CD4-positive, alpha-beta T cell treated with Interferon alpha-2 for 1 hour (primary cell): ENCODE results near the gene BCO1.
A peak's percentile ranks its signal among the peaks of the same experiment; 100 is the strongest.

Source experiments
- DNase-seq, 2 donors: peaks; one replicate each; pipeline ENCODE4 v3.0.0-alpha.2; 2020 to 2022

The BCO1 gene

DNA sequence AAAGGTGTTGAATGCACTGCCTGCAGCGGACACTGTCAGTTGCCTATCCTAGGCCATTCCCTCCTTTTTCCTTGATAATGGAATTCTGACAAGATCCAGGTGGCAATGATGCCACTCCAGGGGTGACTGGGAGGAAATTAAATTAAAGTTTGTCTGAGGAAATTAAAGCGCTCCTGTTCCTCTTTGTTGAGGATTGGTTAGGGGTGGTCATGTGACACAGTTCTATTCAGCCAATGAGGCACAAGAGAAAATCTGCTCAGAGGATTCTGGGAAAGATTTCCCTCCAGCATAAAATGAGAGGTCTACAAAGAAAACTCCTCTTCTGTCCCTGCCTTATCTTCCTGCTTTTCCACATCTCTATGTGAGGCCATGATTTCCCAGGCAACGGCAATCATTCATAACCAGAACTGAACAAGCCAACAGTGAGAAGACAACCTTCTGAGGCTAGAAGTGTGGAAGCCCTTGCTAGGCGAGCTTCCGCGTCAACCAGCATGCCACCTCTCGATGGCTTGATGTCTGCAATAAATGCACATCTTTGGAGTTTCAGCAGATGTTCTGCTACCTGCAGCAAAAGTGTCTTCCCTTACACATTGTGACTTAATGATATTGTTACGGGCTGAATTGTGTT is 5.6 kb upstream of the BCO1 start:
- DNase-seq, result no peak

DNA sequence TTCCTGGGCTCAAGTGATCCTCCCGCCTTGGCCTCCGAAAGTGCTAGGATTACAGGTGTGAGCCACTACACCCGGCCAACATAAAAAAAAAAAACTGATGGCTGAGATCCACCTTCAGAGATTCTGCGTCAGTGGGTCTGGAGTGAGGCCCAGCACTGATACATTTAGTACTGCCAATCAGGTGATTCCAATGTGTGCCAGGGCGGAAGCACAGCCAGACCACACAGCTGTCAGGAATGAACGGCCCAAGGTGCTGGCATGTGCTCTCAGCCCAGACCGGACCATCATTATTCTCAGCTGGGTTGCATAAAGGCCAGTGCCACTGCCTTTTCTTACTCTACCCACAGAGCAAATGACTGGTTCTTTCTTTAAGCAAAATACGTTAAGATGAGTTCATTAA is 1.2 kb upstream of the BCO1 start:
- no peak for DNase-seq

- DNase-seq, result no peak
Observed at GRCh38 chr16:81237942-81238295, 570 bp upstream of the BCO1 start.

- DNase-seq, result no peak
Observed at GRCh38 chr16:81239367-81240121, 1.1 kb downstream of the BCO1 start.

DNA sequence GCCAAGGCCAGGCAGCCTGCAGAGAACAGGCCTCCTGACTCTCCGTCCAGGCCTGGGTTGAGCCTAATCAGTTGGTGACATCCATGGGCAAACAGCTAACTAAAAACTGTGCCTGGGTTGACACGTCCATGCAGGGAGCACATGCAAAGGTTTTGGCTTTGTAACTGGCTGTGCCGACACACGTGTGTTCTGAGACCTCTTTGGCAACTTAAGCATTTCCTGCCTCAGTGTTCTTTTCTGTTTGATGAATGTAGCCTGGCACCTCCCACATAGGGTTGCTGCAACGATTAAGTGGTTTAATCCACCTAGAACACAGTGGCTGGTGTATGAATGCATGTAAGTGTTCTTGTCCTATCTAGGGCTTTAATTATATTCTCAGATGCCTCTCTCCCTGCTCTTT is 3.2 kb downstream of the BCO1 start:
- DNase-seq, result no peak

- no peak for DNase-seq
Observed at GRCh38 chr16:81242977-81243618, 4.6 kb downstream of the BCO1 start.

GRCh38 chr16:81243942-81244341 is 5.5 kb downstream of the BCO1 start:
- DNase-seq, result no peak

GRCh38 chr16:81251871-81252270 is 13.4 kb downstream of the BCO1 start:
- DNase-seq, result no peak

GRCh38 chr16:81253141-81253540 is 14.7 kb downstream of the BCO1 start:
- no peak for DNase-seq

DNA sequence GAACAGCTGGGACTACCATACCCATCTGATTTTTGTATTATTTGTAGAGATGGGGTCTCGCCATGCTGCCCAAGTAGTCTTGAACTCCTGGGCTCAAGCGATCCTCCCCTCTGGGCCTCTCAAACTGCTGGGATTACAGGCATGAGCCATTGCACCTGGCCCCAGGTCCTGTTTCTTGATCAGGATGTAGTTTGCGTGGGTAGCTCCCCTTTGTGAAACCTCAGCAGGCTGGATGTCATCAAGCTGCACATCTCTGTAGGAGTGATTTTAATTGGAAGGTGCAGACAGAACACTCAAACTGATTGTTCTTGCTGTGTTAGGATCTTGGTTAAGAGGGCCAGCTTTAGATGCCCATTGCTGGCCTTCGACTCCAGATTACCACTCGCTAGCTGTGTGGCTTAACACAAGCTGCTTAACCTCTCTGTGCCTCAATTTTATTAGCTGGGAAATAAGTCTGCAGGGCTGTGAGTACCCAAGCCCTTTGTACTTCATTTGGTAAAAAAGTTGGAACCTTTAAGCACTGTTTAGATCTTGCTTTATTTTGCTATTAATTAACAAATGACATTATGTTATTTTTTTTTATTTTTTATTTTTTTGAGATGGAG is 16.5 kb downstream of the BCO1 start:
- no peak for DNase-seq

DNA sequence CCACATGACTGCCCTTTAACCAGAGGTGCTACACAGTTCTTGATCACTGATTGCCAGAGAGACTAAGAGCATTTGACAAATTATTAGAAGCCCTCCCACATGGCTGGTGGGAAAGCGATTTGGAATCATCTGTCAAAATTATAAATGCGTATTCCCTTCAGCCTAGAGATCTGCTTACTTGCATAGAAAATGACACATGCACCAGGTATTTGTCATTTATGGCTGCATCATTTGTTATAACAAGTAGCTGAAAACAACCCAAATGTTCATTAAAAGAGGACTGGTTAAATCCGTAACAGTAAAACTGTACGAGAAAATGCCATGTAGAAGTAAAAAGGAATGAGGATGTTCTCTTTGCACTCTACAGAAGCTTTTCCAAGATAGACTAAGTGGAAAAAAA is 21.4 kb downstream of the BCO1 start:
- no peak for DNase-seq

GRCh38 chr16:81261049-81261648 is 22.7 kb downstream of the BCO1 start:
- DNase-seq, result peak in 1 of 2 donors; percentile 27

DNA sequence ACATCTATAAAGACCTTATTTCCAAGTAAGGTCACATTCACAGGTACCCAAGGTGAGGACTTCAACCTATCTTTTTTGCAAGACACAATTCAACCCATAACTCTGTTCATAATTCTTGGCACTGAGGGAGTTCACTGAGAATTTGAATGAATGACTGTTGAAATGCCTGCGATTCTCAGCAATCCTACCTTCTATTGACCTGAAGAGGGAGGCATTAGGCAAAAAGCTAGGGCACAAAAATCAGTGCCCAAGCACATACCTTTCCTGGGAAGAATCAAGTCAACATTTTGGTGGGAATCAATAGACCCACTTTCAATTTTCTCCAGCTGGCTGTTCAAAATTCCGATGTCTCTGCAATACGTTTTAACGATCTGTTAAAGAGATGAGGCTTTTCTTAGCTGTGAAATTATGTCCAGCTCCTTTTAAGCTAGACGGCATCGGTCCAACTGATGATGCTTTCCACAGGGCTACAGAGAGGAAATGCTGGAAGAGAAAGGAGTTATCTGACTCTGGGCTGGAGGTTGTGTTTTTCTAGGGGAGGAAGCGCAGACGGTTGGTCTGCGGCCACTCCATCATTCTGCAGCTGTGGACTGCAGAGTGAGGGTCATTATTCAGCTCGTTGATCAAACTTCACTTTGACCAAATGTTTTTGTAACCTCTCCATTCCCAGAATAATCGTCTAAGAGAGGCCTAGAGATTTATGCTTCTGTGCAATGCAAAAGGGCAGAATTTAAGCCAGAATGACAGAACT is 25.2 kb downstream of the BCO1 start:
- DNase-seq, result no peak

- no peak for DNase-seq
Observed at GRCh38 chr16:81264386-81264785, 25.9 kb downstream of the BCO1 start.

DNA sequence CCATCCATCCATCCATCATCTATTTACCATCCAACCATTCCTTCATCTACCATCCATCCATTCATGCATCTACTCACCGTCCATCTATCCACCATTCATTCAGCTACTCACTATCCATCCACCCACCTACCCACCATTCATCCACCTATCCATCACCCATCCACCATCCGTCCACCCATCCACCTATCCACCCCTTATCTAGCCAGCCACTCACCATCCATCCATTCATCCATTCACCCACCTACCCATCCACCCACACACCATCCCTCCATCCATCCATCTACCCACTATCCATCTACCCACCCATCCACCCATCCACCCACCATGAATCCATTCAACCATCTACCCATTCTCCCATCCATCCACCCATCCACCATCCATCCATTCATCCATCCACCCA is 26.6 kb downstream of the BCO1 start:
- no peak for DNase-seq

DNA sequence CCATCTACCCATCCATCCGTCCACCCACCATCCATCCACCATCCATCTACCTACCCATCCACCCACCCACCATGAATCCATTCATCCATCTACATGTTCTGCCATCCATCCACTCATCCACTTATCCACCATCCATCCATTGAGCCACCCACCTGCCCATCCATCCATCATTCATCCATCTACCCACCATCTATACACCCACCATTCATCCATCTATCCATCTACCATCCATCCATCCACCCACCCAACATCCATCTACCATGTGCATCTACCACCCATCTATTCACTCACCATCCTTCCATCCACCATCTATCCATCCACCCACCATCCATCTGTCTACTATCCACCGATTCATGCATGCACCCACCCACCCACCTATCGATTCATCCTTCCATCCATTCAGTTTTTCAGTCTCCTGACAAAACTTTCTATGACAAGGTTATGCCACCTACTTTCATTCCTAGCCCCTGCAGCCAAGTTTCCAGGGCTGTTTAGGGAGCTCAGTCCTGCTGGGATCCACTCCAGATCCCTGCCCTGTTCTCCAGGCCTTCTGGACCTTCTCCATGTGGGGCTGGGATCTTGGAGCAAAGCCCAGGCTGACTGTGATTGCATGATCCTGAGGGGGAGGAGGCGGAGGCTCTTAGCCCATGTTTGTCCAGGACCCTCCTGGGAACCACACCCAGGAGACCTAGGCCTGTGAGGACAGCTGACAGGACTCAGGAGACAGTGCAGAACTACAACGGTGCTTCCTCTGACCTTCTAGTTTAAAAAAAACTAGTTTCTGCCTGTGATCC is 27.4 kb downstream of the BCO1 start:
- DNase-seq, result no peak

DNA sequence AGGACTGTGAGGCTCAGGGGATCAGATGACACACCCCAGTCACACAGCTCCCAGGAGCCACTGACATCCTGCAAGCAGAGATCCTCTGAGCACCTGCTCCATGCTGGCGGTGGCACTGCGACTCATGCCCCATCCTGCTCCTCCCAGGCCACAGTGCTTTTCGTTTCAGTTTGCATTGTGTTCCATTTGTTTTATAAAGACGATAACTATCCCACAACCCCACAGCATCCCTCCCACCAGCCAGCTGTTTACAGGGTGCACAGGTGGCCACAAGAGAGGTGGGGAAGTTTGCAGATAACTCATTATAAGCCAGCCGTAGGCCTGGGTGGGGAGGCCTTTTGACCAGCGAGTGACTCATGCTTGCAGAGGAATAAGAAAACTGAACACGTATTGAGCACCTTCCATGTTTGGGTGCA is 28.2 kb downstream of the BCO1 start:
- DNase-seq, result no peak

GRCh38 chr16:81268509-81268908 is 30.0 kb downstream of the BCO1 start:
- DNase-seq, result no peak

DNA sequence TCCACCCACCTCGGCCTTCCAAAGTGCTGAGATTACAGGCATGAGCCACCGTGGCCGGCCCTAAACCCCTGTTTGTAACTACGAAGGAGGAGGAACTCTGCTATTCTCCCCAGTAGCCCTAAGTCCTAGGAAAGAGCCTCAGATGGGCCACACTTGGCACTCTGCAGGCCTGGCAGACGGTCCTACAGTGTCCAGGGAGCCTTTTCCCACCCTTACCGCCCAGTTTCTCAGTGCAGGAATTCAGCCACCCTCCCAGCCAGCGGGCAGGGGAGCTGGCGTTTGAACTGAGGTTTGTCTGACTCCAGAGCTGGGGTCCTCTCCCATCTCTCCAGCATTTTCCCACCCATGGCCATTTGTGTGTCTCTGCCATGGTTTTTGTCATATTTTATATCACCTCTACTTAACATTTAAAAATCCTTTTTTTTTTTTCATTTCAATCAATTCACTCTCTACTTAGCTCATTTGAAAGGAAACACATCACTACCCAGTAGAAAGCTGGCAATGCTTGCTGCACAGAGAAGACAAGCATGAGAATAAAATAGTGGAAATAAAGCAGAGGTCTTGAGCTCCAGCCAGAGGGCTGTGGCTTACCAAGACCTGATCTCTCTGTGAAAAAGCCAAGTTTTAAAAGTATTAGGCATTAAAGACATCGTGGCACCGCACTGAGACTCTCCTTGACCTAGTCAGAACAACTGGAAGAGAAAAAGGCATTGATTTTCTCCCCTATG is 34.9 kb downstream of the BCO1 start:
- DNase-seq, result no peak

- no peak for DNase-seq
Observed at GRCh38 chr16:81275064-81275532, 36.6 kb downstream of the BCO1 start.

- DNase-seq, result no peak
Observed at GRCh38 chr16:81275795-81276194, 37.3 kb downstream of the BCO1 start.
